Osteocyte (in vitro differentiated cells): ENCODE data around the gene C11orf24. TPM values are rescaled to one million over a fixed set of nuclear protein-coding genes. Genes with fewer than 3 reads are reported as not detected.

Source experiments
- DNase-seq: peaks from one replicate; pipeline ENCODE4 v3.0.0; 2021; ENCODE audit warnings: mixed read lengths; ENCODE audit not compliant: unreplicated experiment; ENCODE audit errors: extremely low spot score
- H3K27ac Mint-ChIP-seq: one replicate; pipeline ENCODE4 v1.8.0; 2021; ENCODE audit warnings: mild to moderate bottlenecking, mixed read lengths; ENCODE audit not compliant: unreplicated experiment
- H3K27me3 Mint-ChIP-seq: one replicate; pipeline ENCODE4 v1.8.0; 2021; ENCODE audit warnings: mixed read lengths; ENCODE audit not compliant: unreplicated experiment
- H3K36me3 Mint-ChIP-seq: one replicate; pipeline ENCODE4 v1.8.0; 2021; ENCODE audit warnings: mixed read lengths; ENCODE audit not compliant: unreplicated experiment
- H3K4me1 Mint-ChIP-seq: one replicate; pipeline ENCODE4 v1.8.0; 2021; ENCODE audit warnings: mixed read lengths; ENCODE audit not compliant: unreplicated experiment
- H3K4me3 Mint-ChIP-seq: one replicate; pipeline ENCODE4 v1.8.0; 2021; ENCODE audit warnings: mild to moderate bottlenecking, moderate library complexity, mixed read lengths; ENCODE audit not compliant: unreplicated experiment
- H3K9me3 Mint-ChIP-seq: one replicate; pipeline ENCODE4 v1.8.0; 2021; ENCODE audit warnings: mixed read lengths; ENCODE audit not compliant: unreplicated experiment
- CTCF ChIP-seq: fragments of 200-600 bp; sonication (generic); IDR thresholded peaks from 2 replicates; pipeline ENCODE4 v1.5.0; 2021; ENCODE audit warnings: antibody characterized with exemption, mild to moderate bottlenecking, moderate library complexity
- total RNA-seq: library from RNA; stranded (reverse); gene quantifications from 2 replicates; pipeline ENCODE4 v1.2.1, GENCODE V29; 2021

The C11orf24 gene
- total RNA-seq, 1 donor from 2014 or later = 80.9 TPM

- no peaks in the 10 kb centered on the region for H3K27me3 Mint-ChIP-seq
- H3K27ac Mint-ChIP-seq = no peak overlapping the region
- DNase-seq = no peak
- H3K9me3 Mint-ChIP-seq = no peaks in the 10 kb centered on the region
- H3K4me3 Mint-ChIP-seq = peak overlapping the region; percentile 96
- peaks cover 5% of the 10 kb centered on the region for H3K36me3 Mint-ChIP-seq
- H3K4me1 Mint-ChIP-seq = peaks cover 33% of the 10 kb centered on the region
- TF ChIP-seq CTCF = no peak
These were observed 1.4 kb upstream of the C11orf24 start for GRCh38 chr11:68273026-68273738.

- H3K4me3 Mint-ChIP-seq = peak overlapping the region; percentile 96
- peaks cover 33% of the 10 kb centered on the region for H3K4me1 Mint-ChIP-seq
- DNase-seq = no peak
- H3K27me3 Mint-ChIP-seq = no peaks in the 10 kb centered on the region
- peak overlapping the region; percentile 97 for H3K27ac Mint-ChIP-seq
- no peaks in the 10 kb centered on the region for H3K9me3 Mint-ChIP-seq
- peaks cover 12% of the 10 kb centered on the region for H3K36me3 Mint-ChIP-seq
- peak; percentile 56 for TF ChIP-seq CTCF
These were observed 571 bp downstream of the C11orf24 start for GRCh38 chr11:68271023-68271780.

- Mint-ChIP-seq H3K36me3 (peaks cover 15% of the 10 kb centered on the region), H3K9me3 (no peaks in the 10 kb centered on the region), H3K27ac (peak overlapping the region; percentile 97), H3K4me1 (peaks cover 33% of the 10 kb centered on the region), H3K4me3 (peak overlapping the region; percentile 96), H3K27me3 (no peaks in the 10 kb centered on the region)
- no peak for TF ChIP-seq CTCF
- no peak for DNase-seq
These were observed 1.4 kb downstream of the C11orf24 start for GRCh38 chr11:68270196-68271022.

- no peak for DNase-seq
These were observed 2.2 kb downstream of the C11orf24 start for GRCh38 chr11:68269414-68270081.

More at GRCh38 chr11:68269414-68270081, 2.2 kb downstream of the C11orf24 start:
- H3K4me1 Mint-ChIP-seq = peaks cover 33% of the 10 kb centered on the region
- H3K9me3 Mint-ChIP-seq = no peaks in the 10 kb centered on the region
- peak overlapping the region; percentile 96 for H3K4me3 Mint-ChIP-seq
- no peak for TF ChIP-seq CTCF
- peaks cover 22% of the 10 kb centered on the region for H3K36me3 Mint-ChIP-seq
- H3K27ac Mint-ChIP-seq = peak overlapping the region; percentile 97
- H3K27me3 Mint-ChIP-seq = no peaks in the 10 kb centered on the region
